Activated CD8-positive, alpha-beta memory T cell treated with anti-CD3 and anti-CD28 coated beads, Interleukin-2, amount 50 U/mL, for 24 hours (primary cell): ENCODE measurements around the gene DEFB113.
"Not testable (repeated sequence)": the region's sequence is repeated elsewhere in the genome, so short reads cannot be mapped to it uniquely, and the experiment has no call there.

Experiments used
- DNase-seq: peaks from one replicate; pipeline ENCODE4 v3.0.0-alpha.2; 2020; ENCODE audit errors: extremely low read depth

DEFB113 gene, protein sequence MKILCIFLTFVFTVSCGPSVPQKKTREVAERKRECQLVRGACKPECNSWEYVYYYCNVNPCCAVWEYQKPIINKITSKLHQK

DNA sequence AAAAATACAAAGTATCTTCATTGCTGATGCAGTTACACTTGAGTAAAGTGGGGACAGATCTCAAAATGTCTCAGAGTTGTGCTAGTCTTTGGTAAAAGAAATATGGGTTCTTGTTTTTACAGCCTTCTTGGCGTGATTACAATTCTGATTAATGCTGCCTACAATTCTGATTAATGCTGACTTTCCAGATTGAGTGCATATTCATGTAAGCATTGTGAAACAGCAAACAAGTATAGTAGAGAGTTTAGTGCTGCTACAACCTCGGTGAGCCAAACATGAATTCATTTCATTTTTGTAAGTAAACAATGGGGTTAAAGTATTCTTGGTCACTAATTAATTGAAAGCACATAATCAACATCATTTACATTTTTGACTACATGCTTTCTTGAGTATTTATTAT lies at the start of gene DEFB113:
DEFB113 (minus strand) TSS at position 21 of the 400 bp plus-strand sequence; CDS start at position 21, 0 bp downstream.
- no peak for DNase-seq

DNA sequence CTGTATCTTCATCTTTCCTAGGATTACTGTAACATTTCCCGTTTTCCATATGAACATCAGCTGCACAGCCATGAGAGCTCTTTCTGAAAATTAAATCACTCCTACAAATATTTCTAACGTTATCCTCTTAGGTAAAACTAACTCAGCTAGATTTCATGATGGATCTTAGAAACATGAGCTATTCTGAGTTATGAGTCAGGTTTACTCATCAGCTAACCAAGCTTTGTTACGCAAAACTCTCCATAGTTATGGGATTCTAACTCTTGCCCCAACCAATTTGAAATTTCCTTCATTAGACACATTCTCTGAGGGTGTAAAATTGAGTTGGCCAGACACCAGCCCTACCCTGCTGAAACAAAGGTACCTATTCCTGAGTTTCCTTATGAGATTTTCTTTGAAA lies 38.4 kb upstream of the DEFB113 start:
- DNase-seq: no peak

DNA sequence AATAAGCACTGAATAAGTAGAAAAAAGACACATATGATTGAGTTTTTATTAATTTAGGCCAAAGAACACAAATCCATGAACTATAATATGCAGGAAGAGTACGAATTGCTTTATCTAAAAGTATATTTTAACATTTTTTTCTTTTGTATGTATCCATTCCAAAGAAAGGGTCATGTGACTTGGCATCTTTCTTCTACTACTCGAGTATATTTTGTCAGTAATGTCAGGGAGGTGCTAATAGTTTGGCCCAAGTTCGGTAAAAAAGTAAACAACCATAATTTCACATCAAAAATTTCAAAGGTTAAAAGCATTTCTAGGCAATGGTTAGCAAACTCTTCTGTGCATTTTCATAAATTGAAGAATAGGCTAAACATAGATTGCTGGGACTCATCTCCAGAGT lies 33.7 kb upstream of the DEFB113 start:
- DNase-seq: no peak

DNA sequence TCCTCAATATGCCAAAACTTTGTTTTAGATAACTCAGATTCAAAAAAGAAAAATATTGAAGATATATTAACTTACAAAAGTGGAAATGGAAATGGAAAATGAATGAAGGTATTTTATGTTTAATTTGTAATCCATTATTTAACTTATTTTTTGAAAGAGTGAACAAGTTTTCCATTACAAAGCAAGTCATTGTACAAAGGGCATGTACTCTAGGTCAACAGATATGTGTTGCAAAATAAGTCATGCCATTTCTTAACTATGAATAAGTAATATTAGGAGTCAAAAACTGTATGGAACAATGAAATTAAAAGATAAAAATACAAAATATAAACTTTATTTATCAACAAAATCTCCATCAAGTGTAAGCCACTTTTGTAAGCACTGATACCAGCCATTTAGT lies 25.9 kb upstream of the DEFB113 start:
- no peak for DNase-seq

DNA sequence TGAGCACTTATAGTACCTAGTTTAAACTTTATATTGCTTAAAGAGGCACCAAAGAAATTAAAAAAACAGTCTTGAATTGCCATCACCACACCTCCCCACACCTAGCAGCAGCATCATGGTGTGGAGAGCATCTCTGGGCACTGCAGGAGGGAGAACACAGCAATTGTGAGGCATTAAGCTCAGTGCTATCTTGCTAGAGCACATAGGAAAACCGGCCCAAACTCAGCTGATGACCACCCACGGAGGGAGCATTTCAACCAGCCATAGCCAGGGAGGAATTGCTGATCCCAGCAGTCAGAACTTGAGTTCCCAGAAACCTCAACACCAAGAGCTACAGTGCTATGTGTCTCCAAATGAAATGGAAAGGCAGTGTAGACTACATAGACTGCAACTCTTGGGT lies 19.5 kb upstream of the DEFB113 start:
- DNase-seq: no peak

DNA sequence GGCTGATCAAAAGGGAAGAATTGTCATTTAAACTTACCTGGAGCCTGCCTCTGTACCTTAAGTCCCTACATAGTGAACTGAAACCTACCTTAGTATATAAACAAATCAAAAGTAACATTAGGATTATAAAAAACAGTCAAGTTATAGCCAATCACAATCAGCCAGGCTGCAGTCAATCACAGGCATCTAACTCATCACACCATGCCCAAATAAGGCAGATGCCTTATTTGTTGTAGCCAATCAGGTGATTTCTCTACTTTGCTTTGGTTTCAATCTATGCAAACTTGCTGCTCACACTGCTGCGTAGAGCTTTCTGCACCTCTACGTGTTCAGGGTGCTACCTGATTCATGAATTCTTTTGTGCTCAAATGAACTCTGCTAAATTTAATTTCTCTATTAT lies 18.3 kb upstream of the DEFB113 start:
- DNase-seq: no peak

DNA sequence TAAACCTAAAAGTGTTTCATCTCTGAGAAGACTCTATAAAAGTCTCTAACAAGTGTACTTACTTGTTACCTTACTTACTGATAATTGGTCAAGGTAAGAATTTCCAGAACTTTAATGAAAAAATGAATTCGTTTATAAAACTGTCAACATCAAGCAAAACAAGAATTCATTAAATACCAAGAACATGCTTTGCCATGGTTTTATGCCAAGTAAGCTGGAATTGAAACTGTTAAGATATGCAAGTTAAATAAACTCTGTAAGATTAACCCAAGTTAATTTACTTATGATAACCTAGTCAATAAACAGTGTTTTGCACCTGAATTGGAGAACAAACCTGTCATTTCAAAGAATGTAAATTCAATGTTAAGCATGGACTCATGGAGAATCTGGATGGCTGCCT lies 17.1 kb upstream of the DEFB113 start:
- no peak for DNase-seq

DNA sequence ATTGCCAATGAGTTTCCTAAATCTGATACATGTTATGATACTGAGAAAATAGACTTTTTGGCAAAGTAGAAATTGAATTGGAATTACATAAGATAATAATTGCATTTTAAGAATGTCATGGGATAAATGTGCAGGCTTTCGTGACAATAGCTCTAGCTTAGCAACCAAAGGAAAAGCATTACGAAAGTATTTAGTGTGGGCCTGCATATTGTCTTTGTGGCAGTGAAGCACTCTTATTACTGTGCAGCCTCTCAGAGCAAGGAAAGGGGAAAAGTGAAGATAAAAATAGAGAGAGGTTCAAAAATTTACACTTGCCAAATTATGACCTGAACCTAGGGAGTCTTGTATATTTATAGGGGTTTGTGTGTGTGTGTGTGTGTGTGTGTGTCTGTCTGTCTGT lies 12.6 kb upstream of the DEFB113 start:
- no peak for DNase-seq

DNA sequence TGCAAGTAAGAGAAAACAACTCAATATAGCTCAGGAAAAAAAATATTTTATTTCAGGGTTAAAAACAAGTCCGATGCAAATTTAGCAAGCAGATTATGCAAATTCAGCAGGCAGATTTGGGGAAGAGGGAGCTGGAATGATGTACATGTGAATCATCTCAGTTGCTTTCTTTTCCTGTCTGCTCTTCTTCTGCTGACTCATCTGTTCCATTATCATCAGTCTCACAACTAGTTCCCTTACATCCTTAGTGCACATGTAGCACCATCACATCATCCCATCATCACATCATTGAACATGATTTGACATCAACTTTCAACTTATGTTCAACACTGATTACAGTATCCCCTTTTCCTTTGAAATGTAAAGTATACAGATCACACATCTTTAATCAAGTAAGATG lies 11.5 kb upstream of the DEFB113 start:
- DNase-seq: no peak

DNA sequence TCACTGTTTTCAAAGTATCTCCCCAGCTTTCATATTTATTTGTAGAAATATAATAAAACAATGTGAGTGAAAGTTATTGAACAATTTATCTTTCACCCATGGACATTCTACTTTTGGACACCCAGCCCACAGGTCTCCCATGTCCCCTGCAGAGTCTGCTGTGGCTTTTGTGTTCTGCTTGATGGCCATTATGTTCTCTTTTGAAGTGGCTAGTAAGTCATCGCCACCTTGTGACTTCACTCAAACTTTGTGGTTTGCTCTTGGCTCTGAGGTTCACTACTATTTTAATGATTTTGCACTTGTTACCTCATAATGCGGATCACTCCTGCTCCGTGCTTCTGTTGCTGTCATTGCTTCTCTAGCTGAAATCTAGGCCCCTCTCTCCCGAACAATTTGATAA lies 10.2 kb upstream of the DEFB113 start:
- DNase-seq: no peak

DNA sequence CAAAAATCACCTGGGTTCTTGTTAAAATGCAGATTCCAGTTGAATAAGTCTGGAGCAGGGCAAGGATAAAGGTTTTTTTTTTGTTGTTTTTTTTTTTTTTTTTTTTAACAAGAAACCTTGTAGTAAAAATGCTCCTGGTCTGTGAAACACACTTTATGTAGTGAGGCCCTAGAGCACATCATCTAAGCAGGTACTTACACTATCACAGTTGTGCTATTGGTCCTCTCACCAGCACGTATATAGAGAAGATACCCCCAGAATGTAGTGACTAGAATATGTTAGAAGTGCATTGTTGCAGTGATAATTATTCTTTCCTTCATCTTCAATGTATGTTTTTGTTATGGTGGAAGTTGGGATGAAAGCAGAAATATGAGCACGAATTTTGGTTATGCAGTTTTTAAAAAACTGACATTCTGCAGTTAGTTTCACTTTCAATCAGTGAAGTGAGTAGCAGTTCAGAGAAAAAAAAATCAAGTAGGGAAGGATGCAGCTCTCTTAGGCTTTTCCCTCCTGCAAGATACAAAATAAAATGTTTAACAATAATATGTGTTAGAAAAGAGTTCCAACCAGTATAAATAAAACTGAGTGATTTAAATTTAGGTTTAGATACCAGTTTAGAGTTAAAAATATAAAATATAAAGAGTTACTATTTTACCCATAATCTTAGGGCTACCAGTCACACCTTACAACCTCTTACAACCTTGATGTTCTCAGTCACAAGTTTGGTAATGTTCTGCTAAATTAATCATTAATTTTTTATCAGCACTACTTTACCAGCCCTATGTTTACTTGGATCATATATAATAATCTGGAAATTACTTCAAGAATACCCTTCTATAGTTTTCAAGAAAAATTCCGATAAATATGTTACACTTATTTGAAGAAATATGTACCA lies 9.2 kb upstream of the DEFB113 start:
- DNase-seq: no peak

DNA sequence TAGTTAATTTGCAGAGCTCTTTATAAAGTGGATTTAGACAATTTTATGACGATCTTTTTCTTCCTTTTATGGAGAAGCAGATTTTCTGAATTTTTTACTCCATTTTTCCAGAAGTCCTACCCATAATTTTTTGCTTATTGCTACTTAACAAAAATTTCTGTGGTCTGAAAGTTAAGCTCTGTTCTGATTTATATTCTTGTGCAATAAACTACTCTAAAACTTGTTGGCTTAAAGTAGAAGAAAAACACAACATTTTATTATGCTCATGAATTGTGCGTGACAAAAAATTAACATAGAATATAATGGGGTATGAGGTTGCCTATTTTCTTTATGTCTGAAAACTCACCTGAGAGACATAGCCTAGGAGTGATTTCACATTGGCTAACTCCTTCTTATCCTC lies 2.6 kb downstream of the DEFB113 start:
- no peak for DNase-seq

DNA sequence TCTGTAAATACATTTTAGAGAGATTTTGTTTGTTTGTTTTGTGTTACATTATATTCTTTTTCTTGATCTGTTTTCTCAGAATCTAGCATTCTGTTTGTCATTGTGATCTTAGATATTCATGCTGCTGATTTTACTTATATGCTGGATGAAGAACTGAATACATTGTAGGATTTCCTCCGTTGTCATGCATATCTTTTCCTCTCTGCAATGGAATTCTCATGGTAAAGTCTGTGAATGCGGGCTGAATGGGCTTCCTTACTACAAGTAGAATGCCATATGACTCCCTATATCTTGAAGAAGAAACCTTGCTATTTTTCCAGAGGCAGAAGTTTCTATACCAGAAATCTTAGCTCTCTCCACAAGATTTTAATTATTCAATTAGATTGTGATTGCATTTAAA lies 3.1 kb downstream of the DEFB113 start:
- no peak for DNase-seq

DNA sequence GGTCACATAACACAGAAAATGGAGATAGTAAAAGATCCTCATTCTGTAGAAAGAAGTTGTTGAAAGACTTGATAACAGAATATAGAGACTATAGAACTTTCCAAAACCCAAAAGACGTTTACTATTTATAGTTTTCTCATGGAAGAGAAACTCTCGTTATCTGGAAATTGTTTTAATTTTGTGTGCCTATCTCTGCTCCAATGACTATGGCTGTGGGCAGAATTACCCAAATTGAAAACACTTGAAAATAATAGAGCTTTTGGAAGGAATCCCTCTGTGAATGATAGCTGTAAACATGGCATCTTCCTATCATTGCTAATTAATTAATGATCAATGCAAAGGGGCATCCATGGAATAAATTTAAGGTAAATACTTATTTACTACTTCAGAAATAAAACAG lies 5.4 kb downstream of the DEFB113 start, which contains the start of gene DEFB114:
DEFB114 (minus strand) TSS at position 101 of the 400 bp plus-strand sequence; CDS start at position 42, 59 bp downstream.
- no peak for DNase-seq

DNA sequence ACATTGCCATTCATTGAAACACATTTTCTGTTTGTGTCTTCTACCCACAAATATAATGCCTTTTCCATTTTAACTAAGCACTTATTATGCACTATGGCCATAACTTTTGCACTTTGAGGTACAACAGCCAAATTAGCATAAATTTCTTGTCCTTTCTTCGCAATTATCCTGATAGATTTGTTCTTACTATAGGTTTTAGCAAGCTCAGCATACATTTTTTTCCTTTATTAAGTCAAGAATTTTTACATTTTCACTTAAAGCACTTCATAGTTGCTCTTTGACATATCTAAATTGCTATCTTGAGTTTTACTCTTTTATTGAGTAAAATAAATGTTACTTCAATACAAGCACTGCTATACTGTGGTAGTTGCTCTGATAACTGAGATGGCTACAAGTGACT lies 11.2 kb downstream of the DEFB113 start:
- DNase-seq: no peak

DNA sequence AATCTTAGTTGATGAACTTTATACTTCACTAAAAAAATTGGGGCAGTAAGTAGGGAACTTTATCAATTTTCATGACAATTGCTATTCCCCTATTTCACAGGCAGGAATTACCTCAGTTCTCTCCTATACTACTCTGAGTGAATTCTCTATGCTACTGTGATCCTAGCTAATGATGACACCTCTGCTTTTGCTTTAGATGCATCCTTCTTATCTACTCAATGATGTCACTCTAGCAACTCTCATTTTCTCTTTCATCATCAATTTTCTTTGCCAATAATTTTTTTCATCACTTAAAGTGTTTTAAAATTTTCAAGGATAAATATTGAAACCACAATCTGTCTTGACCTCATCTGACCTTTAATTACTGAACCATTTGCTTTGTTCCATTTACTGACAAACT lies 13.6 kb downstream of the DEFB113 start:
- no peak for DNase-seq

DNA sequence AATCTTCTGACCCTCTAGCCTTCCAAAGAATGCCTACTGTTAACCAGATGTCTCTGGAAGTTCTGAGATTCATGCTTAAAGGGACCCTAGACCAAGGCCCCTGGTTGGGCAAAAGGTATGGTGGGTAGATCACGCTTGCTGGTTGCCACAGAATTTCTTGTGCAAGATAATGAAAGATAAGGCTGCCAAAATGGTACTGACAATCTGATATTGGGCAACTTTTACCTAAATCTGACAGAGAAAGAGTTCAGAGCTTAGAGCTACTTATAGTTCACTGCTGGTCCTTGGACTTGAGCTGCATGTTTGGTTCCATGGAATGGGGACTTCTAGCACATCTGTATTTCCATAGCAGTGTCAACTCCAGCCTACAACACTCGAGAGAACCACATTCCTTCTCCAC lies 17.5 kb downstream of the DEFB113 start:
- DNase-seq: no peak

DNA sequence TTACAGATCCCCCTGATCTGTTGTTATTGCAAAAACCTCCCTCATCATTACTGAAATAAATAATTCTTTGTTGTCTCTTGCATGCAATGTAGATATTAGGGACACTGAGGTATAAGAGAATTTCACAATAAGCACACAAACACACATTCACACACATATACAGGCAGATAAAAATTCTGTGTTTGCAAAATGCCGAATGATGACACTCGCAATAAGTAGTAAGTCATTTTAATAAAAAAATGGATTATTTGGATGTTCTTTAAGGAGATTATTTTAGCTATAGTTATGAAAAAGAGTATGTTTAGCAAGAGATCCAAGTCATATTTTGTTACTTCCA lies 19.0 kb downstream of the DEFB113 start:
- no peak for DNase-seq

DNA sequence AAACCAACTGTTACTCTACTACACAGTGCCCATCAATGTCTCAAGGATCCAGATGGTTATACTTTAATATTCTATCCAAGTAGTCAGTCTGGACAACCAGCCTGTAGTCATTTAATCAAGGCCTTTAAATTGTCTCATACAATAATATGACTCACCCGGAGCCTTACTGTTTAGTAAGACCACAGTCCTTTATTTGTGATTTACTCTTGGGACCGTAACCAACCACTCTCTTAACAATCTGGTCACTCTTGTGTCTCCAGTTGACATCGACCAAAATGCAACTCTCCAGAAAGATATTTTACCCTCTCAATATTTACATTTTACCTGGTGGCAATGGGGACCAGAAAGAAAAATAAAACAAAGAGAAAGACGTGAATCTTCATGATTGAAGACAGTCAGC lies 20.4 kb downstream of the DEFB113 start:
- no peak for DNase-seq

DNA sequence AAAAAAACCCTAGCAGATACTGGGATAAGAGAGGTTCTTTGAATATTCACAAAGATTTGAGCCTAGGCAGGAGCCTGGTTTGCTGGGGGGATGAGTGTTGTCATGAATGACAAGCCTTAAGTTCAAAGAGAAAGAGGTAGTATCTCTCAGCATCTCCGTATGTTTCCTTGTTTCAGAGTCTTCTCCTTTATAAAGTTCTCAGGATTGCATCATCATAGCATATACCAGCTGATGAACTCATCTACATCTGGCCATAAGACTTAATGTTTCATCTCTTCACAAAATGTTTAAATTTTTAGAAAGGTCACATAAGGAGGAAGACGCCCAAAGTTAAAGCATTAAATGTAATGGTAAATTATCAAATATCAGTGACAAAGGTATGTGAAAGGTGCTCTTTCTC lies 22.6 kb downstream of the DEFB113 start:
- no peak for DNase-seq

DNA sequence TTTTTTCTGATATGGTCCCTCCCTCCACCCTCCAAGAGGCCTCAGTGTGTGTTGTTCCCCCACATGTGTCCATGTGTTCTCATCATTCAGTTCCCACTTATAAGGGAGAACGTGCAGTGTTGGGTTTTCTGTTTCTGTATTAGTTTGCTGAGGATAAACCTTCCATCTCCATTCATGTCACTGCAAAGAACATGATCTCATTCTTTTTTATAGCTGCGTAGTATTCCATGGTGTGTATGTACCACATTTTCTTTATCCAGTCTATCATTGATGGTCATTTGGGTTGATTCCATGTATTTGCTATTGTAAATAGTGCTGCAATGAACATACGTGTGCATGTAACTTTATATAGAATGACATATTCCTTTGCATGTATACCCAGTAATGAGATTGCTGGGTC lies 25.4 kb downstream of the DEFB113 start:
- DNase-seq: not testable (repeated sequence)

DNA sequence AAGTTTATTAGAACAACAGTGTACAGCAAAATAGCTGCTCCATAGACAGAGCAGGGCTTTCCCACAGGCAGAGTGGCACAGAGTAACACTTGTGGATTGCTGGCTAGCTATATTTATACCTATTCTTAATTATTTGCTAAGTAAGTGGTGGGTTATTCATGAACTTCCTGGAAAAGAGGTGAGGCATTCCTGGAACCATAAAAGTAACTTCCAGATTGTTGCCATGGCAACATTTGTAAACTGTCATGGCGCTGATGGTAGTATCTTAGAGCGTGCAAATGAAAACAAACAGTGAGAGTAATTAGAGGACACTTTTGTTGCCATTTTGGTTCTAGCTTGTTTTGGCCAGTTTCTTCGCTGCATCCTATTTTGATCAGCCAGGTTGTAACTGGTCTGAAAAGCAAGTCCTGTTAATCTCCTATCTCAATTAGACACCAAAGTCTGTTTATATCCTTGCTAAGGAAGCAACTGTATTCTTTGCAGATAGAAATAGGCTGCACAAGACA lies 29.4 kb downstream of the DEFB113 start:
- no peak for DNase-seq

DNA sequence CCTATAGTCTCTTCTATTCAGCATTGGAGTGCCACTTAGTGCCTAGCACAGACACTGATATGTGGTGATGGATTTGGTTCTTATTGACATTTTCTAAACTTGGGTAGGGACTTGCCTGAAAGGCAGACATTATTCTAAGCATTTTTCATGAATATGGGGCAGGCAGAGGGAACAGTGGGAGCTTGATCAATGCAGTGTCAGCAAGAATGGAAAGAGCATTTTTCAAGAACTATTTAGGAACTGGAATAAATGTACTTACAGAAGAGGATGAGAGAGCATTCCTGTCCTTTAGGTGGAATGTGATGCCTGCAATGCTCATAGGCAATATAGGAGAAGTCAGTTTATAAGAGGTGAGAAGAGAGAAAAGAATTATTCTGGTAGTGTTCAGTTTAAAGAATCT lies 31.6 kb downstream of the DEFB113 start:
- DNase-seq: no peak

DNA sequence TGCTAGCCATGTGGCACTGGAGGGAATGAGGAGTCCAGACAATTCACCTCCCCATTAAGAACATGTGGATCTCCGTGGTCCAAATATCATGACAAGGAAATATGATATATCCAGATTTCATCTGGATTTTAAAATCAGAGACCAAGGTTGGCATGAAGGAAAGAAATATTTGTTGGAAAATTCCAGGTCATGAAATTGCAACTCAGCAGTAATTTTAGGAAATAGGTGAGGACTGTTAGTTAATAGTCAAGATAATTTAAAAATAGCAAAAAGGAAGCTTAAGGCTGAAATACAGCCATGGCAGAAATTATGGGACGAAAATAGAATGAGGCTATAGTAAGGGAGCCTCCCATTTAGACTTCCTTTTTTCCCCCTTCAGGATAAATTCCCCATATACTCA lies 32.4 kb downstream of the DEFB113 start:
- DNase-seq: no peak
